ENCODE measurements around the gene CLEC17A.
A peak's percentile ranks its signal among the peaks of the same experiment; 100 is the strongest.
"Not testable (repeated sequence)": the region's sequence is repeated elsewhere in the genome, so short reads cannot be mapped to it uniquely, and the experiment has no call there.

Gene CLEC17A

GRCh38 chr19:14551134-14552005, 31.5 kb upstream of the CLEC17A start:
- Mint-ChIP-seq H3K4me1 (peaks cover 33% of the 10 kb centered on the region), H3K27ac (peak overlapping the region; percentile 40 to 88 (median 72)), H3K4me3 (peak overlapping the region in 2 of 3 experiments; percentile 23 to 41)
- H3K36me3 Mint-ChIP-seq (ENCODE audit: low read depth); H3K9me3 Mint-ChIP-seq; H3K27me3 Mint-ChIP-seq (ENCODE audit: low read depth): not testable (repeated sequence)
- peak in 2 of 3 experiments; percentile 13 to 40 for TF ChIP-seq CTCF (IDR thresholded peaks at IDR 0.05; ENCODE audit: unreplicated experiment in 3 of 3)

- H3K27me3 Mint-ChIP-seq (ENCODE audit: low read depth); H3K36me3 Mint-ChIP-seq (ENCODE audit: low read depth); H3K9me3 Mint-ChIP-seq: not testable (repeated sequence)
- Mint-ChIP-seq H3K4me3 (peak overlapping the region in 1 of 3 experiments; percentile 41), H3K4me1 (peaks cover 34% of the 10 kb centered on the region), H3K27ac (peak overlapping the region in 2 of 3 experiments; percentile 27 to 88)
Observed at GRCh38 chr19:14552006-14552360, 30.9 kb upstream of the CLEC17A start.

GRCh38 chr19:14553042-14553938, 29.6 kb upstream of the CLEC17A start:
- no peaks in the 10 kb centered on the region for H3K9me3 Mint-ChIP-seq
- no peak for TF ChIP-seq CTCF (IDR thresholded peaks at IDR 0.05; ENCODE audit: unreplicated experiment in 3 of 3)
- peak overlapping the region in 1 of 3 experiments; percentile 42 for H3K27ac Mint-ChIP-seq
- H3K27me3 Mint-ChIP-seq (ENCODE audit: low read depth), result no peaks in the 10 kb centered on the region
- H3K4me3 Mint-ChIP-seq, result no peak overlapping the region
- peaks cover 6% of the 10 kb centered on the region for H3K36me3 Mint-ChIP-seq (ENCODE audit: low read depth)
- H3K4me1 Mint-ChIP-seq, result peaks cover 33% of the 10 kb centered on the region

- H3K4me1 Mint-ChIP-seq, result peaks cover 33% of the 10 kb centered on the region
- H3K27ac Mint-ChIP-seq, result peak overlapping the region; percentile 24 to 80 (median 56)
- peaks cover 5% of the 10 kb centered on the region for H3K36me3 Mint-ChIP-seq (ENCODE audit: low read depth)
- no peak overlapping the region for H3K4me3 Mint-ChIP-seq
- no peaks in the 10 kb centered on the region for H3K9me3 Mint-ChIP-seq
- no peak for TF ChIP-seq CTCF (IDR thresholded peaks at IDR 0.05; ENCODE audit: unreplicated experiment in 3 of 3)
- no peaks in the 10 kb centered on the region for H3K27me3 Mint-ChIP-seq (ENCODE audit: low read depth)
Observed at GRCh38 chr19:14553939-14554243, 29.0 kb upstream of the CLEC17A start.

GRCh38 chr19:14554382-14554812, 28.5 kb upstream of the CLEC17A start:
- no peak overlapping the region for H3K4me3 Mint-ChIP-seq
- H3K27ac Mint-ChIP-seq, result peak overlapping the region; percentile 24 to 81 (median 79)
- H3K27me3 Mint-ChIP-seq (ENCODE audit: low read depth), result no peaks in the 10 kb centered on the region
- H3K9me3 Mint-ChIP-seq, result no peaks in the 10 kb centered on the region
- no peak for TF ChIP-seq CTCF (IDR thresholded peaks at IDR 0.05; ENCODE audit: unreplicated experiment in 3 of 3)
- peaks cover 37% of the 10 kb centered on the region for H3K4me1 Mint-ChIP-seq
- H3K36me3 Mint-ChIP-seq (ENCODE audit: low read depth), result peaks cover 5% of the 10 kb centered on the region

GRCh38 chr19:14555918-14556661, 26.8 kb upstream of the CLEC17A start:
- H3K9me3 Mint-ChIP-seq, result no peaks in the 10 kb centered on the region
- peak overlapping the region; percentile 43 to 57 (median 45) for H3K27ac Mint-ChIP-seq
- peaks cover 31% of the 10 kb centered on the region for H3K4me1 Mint-ChIP-seq
- no peak for TF ChIP-seq CTCF (IDR thresholded peaks at IDR 0.05; ENCODE audit: unreplicated experiment in 3 of 3)
- no peaks in the 10 kb centered on the region for H3K27me3 Mint-ChIP-seq (ENCODE audit: low read depth)
- H3K4me3 Mint-ChIP-seq, result no peak overlapping the region
- H3K36me3 Mint-ChIP-seq (ENCODE audit: low read depth), result no peaks in the 10 kb centered on the region
